ENCODE results near the gene PTPRM.

The PTPRM gene

GRCh38 chr18:8341481-8342230, 774.5 kb downstream of the PTPRM start:
- DNase-seq (ENCODE audit: low read depth in 2 of 2, low spot score in 1 of 2) = no peak

GRCh38 chr18:8348051-8348720, 781.1 kb downstream of the PTPRM start:
- DNase-seq (ENCODE audit: low read depth in 2 of 2, low spot score in 1 of 2) = no peak

- no peak for DNase-seq (ENCODE audit: low read depth in 2 of 2, low spot score in 1 of 2)
Observed at GRCh38 chr18:8349608-8350323, 782.6 kb downstream of the PTPRM start.

DNA sequence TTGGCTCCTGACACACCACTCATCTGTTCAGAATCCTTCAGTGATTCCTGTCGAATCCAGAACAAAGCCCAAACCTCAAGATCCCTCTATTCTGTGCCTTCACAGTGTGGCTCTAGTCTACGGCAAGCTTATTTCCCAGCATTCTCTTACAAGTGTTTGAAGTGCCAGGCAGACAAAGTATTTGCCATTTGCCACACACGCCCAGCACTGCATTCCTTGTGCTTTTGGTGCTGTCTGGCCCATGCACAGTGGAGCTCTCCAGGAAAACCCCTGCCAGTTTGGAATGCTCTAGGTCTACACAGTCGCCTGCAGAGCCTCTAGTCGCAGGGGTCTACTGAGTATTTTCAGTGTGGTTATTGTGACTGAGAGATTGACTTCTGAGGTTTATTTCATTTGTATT, 783.5 kb downstream of the PTPRM start:
- DNase-seq (ENCODE audit: low read depth in 2 of 2, low spot score in 1 of 2) = no peak

- no peak for DNase-seq (ENCODE audit: low read depth in 2 of 2, low spot score in 1 of 2)
Observed at GRCh38 chr18:8351161-8351560, 784.0 kb downstream of the PTPRM start.

GRCh38 chr18:8354304-8354703, 787.2 kb downstream of the PTPRM start:
- no peak for DNase-seq (ENCODE audit: low read depth in 2 of 2, low spot score in 1 of 2)

DNA sequence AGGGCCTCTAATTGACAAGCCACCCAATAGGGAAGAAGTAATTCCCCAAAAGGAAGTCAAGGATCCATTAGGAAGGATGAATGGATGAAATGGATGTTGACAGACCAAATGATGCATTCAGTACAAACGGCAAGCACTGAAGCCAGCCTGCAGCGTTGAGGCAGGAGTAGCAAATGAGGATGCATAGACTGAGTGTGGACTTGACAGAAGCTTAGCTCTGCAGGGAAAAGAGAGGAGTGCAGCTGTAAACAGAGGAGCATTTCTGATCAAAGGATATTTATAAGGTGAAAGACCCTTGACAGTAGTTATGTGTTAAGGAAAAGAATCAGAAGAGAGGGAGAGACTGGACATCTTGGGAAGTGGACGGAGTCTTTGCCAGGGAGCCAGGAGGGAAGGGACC, 788.9 kb downstream of the PTPRM start:
- no peak for DNase-seq (ENCODE audit: low read depth in 2 of 2, low spot score in 1 of 2)

- DNase-seq (ENCODE audit: low read depth in 2 of 2, low spot score in 1 of 2) = no peak
Observed at GRCh38 chr18:8357320-8357719, 790.2 kb downstream of the PTPRM start.

DNA sequence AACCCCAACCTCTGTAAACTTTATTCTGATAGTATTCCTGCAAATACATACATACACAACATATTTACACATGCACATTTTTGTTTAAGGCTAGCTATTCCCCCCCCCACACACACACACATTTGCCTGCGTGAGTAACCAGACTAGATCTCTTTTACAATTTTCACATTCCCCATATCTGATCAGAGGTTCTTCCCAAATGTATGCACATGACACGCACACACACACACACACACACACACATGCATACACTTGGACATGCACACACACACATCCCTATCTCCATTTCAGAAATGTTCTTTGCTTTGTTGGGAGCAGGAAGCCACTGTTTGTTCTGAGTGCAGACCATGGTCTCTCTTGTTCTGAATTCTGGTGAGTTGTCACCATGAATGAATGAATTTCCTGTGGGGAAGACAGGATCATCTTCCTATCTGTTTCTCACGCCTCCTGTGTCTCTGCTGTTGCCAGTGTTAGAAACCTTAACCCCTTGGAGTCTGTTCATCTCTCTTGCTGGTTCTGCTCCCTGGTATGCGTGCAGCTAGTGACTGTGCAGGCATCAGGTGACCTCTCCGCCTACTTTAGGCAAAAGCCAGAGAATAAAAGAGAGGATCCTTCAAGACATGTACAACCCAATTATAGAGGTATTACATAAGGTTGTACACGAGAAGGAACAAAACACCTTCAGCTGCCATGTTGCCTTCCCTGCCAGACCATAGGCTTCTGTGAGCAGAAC, 791.1 kb downstream of the PTPRM start:
- no peak for DNase-seq (ENCODE audit: low read depth in 2 of 2, low spot score in 1 of 2)

GRCh38 chr18:8359076-8359475, 792.0 kb downstream of the PTPRM start:
- no peak for DNase-seq (ENCODE audit: low read depth in 2 of 2, low spot score in 1 of 2)

- DNase-seq (ENCODE audit: low read depth in 2 of 2, low spot score in 1 of 2) = no peak
Observed at GRCh38 chr18:8359481-8359880, 792.4 kb downstream of the PTPRM start.

GRCh38 chr18:8361941-8362471, 794.9 kb downstream of the PTPRM start:
- DNase-seq (ENCODE audit: low read depth in 2 of 2, low spot score in 1 of 2) = no peak

- DNase-seq (ENCODE audit: low read depth in 2 of 2, low spot score in 1 of 2) = no peak
Observed at GRCh38 chr18:8362863-8363262, 795.7 kb downstream of the PTPRM start.

GRCh38 chr18:8364385-8364784, 797.3 kb downstream of the PTPRM start:
- no peak for DNase-seq (ENCODE audit: low read depth in 2 of 2, low spot score in 1 of 2)

DNA sequence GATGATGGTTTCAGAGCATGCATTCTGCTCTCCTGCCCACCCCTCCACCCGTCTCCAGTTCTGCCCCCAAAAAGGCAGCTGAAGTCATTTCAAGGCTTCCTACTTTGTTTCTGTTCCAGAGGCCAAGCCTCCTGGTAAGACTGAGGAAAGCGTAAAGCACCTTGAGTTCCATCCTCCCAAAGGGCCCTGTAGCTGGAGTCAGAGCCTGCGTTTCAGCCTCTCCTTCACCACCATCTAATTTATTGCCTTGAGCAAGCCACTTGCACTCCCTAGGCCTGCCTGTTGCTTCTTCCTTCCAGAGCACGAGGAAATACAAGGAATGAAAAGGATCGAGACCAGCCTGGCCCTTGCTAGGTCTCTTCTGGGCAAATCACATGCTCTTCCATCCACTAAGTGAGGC, 797.9 kb downstream of the PTPRM start:
- DNase-seq (ENCODE audit: low read depth in 2 of 2, low spot score in 1 of 2) = no peak

DNA sequence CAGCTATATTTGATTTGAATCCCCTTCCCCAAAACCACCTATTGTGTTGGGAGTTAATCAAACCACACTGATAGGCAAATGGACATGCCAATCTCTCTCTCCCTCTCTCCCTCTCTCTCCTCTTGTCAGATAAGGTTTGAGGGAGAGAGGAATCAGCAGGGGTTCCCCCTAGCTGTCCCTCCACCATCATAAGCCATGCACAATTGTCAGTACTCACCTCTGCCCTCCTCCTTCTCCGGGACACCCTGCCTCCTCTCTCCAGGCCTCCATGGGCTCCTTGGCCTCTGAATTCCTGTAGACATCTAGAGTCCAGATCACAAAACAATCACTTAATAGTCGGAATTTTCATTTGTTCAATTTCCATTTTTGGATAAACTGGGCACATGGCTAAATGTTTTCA, 798.4 kb downstream of the PTPRM start:
- DNase-seq (ENCODE audit: low read depth in 2 of 2, low spot score in 1 of 2) = no peak

- DNase-seq (ENCODE audit: low read depth in 2 of 2, low spot score in 1 of 2) = no peak
Observed at GRCh38 chr18:8366070-8366469, 799.0 kb downstream of the PTPRM start.

GRCh38 chr18:8366656-8367055, 799.5 kb downstream of the PTPRM start:
- no peak for DNase-seq (ENCODE audit: low read depth in 2 of 2, low spot score in 1 of 2)

DNA sequence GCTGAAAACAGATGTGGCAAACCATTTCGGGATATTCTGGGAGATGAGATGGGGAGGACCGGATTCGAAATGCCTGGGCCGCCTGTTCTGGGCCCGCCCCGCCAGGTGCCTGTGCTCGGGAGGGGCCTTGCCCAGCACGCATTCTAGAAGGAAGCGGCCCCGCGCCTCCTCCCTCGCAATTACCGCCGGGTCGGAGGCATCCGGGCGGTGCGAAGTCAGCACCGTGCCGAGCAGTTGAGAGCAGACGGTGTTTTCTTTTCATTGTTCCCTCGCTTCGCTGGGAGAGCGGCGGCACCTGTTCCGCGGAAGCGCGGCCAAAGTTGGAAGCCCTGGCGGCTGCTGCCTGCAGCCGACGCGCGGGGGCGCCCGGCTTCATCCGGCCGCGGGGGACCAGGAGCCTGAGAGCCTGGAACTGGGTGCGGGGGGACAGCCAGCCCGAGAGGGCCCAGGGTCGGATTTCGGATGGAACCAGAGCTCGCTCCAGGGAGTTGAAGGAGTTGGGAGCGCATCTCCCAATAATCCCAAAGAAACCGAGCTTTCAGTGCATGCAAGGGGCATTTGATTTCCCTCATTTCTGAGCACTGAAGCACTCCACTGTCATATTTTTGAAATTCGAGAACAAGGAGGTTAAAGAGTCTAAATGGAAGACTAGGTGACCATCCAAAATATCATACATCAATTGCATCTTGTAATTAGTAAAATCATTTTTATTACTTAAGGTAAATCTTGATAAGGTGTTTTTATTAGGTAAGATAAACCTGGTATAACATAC, 800.3 kb downstream of the PTPRM start:
- no peak for DNase-seq (ENCODE audit: low read depth in 2 of 2, low spot score in 1 of 2)

DNA sequence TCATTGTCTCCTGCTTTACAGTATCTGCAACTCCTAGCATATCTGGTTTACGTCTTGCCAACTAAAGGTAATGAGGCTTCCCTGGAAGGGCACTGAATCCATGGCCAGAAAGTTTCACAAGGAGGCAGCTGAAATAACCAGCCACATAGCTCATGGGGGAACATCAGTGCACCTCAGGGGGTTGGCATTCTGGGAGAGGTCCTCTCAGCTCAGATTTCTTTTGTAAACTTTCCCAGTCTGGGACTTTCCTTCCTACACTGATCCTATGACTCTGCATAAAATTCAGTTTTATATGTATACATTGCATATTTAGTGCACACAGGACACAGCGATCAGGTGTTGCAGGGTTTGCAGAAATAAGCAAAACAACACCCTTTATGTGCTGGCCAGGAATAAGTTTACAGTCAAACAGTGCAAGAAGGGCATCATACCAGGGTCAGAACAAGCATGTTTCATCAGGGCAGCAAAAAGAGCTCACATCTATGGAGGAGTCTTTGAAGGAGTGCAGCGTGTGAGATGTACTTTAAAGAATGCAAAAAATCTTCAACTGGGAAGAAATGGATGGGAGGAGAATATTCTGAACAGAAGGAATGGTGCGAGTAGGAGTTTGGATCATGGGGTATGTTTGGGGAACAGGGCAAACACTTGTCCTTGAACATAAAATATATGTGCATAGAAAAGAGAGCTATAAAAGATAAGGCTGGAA, 801.5 kb downstream of the PTPRM start:
- DNase-seq (ENCODE audit: low read depth in 2 of 2, low spot score in 1 of 2) = no peak

All from stimulated activated CD8-positive, alpha-beta memory T cell treated with anti-CD3 and anti-CD28 coated beads, Interleukin-4, amount 100 ng/mL, for 4 hours (primary cell).